ENCODE data around the gene CFAP69.
"Not testable (repeated sequence)": the region's sequence is repeated elsewhere in the genome, so short reads cannot be mapped to it uniquely, and the experiment has no call there.

CFAP69 gene

DNA sequence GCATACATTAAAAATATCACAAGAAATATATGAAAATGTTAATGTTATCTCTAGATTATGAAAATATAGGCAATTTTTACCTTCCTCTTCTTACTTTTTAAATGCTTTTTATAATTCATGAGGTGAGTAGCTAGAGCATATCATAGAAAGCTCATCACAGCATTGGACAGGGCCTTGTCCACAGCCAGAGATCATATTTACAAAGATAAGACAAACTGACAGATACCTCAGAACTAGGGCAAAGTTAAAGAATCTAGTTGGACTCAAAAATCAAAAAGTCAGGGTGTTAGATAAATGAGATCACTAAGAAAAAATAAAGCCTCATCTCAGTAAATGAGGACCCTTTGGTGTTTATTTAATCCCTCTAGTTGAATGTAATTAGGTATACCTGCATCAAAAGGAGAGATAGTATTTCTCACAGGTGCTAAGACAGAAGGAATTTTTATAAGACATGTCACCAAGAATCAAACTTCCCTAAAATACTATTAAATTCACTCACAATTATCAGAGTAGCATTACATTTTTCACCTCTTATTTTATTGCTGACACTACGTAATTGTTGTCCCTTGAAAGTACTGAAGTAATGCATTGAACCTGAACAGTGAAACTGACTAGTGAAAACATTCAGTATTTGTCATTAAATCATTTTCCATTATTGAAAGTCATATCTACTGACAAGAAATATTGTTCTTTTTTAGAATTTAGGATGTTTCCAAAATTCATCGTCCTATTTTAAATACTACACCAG, 25.6 kb downstream of the CFAP69 start:
- no peak for DNase-seq (ENCODE audit: low read depth)

- DNase-seq (ENCODE audit: low read depth): no peak
Observed at GRCh38 chr7:90271753-90272152, 26.8 kb downstream of the CFAP69 start.

GRCh38 chr7:90272242-90272641, 27.3 kb downstream of the CFAP69 start:
- no peak for DNase-seq (ENCODE audit: low read depth)

GRCh38 chr7:90274161-90274560, 29.2 kb downstream of the CFAP69 start:
- no peak for DNase-seq (ENCODE audit: low read depth)

- DNase-seq (ENCODE audit: low read depth): no peak
Observed at GRCh38 chr7:90276033-90276728, 31.2 kb downstream of the CFAP69 start.

GRCh38 chr7:90288154-90288553, 43.2 kb downstream of the CFAP69 start:
- DNase-seq (ENCODE audit: low read depth): no peak

- DNase-seq (ENCODE audit: low read depth): no peak
Observed at GRCh38 chr7:90290244-90291113, 45.5 kb downstream of the CFAP69 start.

- DNase-seq (ENCODE audit: low read depth): no peak
Observed at GRCh38 chr7:90298145-90299038, 53.4 kb downstream of the CFAP69 start.

GRCh38 chr7:90303241-90303640, 58.3 kb downstream of the CFAP69 start:
- DNase-seq (ENCODE audit: low read depth): no peak

DNA sequence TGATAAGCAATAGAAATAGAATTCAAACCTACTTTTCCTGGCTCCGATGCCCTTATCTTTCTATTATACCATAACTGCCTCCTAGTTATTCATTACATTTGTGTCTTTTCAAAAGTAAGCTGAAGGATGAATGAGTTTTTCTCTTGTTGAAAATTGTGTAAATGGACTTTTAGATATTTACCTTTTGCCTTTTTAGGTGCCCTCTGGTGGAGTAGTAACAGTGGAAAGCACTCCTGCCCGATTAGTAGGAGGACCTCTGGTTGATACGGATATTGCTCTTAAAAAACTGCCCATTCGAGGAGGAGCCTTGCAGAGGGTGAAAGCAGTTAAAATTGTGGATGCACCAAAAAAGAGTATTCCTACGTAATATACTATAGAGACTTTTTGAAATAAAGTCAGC, 64.9 kb downstream of the CFAP69 start:
- no peak for DNase-seq (ENCODE audit: low read depth)

DNA sequence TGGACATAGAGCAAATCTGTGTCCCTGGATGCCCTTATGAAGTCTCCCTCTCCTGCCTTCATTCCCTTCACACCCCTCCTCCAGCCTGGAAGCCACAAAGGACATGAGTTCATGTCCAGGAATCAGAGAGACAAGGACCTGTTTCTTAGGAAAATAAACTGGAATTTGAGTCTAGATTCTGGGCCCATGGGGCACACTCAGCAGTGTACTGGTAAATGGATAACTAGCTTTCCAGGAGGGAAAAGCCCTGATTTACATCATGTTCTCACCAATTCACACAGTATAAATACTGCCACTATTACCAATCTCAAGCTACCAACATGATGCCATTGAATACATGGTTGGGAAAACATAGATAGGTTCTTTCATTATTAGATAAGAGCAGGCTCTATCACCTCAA, 66.2 kb downstream of the CFAP69 start:
- no peak for DNase-seq (ENCODE audit: low read depth)

- DNase-seq (ENCODE audit: low read depth): no peak
Observed at GRCh38 chr7:90312745-90313144, 67.8 kb downstream of the CFAP69 start.

DNA sequence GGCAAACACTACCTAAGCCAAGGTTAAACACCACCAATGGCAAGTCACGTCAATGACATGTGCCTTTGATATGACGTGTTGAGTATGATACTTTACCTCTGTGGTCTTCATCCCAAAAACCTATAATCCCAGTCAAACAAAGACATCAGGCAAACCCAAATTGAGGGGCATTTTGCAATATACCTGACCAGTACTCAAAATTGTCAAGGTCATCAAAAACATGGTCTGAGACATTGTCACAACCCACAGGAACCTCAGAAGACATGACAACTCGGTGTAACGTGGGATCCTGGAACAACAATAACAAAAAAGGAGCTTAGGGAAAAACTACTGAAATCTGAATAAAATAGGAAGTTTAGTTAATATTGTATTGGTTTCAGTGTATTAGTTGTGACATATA, 68.9 kb downstream of the CFAP69 start:
- no peak for DNase-seq (ENCODE audit: low read depth)

GRCh38 chr7:90320014-90320413, 75.0 kb downstream of the CFAP69 start:
- no peak for DNase-seq (ENCODE audit: low read depth)

DNA sequence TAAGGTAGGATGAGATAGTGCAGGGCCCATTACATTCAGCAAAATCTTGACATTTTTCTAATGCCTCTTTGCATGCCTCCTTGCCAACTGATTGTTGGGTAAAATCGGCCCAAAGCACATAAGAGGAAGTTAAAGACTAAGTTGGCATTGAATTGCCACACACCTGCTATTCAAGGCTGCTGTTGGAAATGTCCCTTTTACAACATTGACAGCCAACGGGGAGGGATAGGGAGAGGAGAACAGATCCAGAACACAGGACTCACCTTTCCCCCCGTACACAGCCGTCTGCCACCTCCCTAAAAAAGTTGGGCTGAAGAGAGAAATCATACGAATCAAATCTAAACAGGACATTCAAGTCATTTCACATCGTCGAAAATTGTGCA, 75.4 kb downstream of the CFAP69 start:
- no peak for DNase-seq (ENCODE audit: low read depth)

- DNase-seq (ENCODE audit: low read depth): no peak
Observed at GRCh38 chr7:90320801-90321494, 76.0 kb downstream of the CFAP69 start, which contains the start of gene FAM237B. Gene FAM237B (minus strand): TSS chr7:90321304. CDS start chr7:90319748, 1,556 bp downstream.

DNA sequence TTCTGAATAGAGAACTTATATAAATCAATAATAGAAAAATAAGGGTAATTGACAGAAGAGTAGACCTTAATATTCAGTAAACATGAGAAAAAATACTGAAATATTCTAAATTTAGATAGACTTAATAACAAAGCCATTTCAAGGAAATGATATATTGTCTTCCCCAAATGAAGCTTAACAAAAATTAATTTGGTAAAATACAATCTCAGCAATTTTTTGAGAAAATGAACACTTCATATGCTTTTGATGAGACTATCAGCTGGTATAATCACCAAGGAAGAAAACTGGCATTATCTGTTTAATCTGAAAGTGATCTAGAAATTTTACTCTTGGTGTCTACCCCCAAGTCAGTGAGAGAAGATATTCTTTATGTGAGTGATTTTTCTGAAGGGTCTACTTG, 77.9 kb downstream of the CFAP69 start:
- no peak for DNase-seq (ENCODE audit: low read depth)

DNA sequence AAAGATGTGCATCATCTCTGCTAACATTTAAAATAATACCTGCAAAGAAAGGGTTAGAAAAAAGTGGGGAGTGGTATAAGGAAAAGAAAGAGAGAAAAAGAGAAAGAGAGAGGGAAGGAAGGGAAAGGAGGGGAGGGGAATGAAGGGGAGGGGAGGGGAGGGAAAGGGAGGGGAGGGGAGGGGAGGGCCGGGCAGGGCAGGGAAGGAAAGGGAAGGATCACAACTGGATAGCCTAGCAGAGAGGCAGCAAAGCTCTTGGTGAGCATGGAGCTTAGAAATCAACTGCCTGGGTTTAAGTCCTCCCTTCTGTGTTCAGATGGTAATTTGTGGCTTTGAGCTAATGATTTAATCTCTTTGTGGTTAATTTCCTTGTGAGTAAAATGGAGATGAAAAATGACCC, 81.5 kb downstream of the CFAP69 start:
- no peak for DNase-seq (ENCODE audit: low read depth)

GRCh38 chr7:90334193-90334843, 89.3 kb downstream of the CFAP69 start:
- DNase-seq (ENCODE audit: low read depth): no peak

GRCh38 chr7:90334926-90335325, 90.0 kb downstream of the CFAP69 start:
- DNase-seq (ENCODE audit: low read depth): not testable (repeated sequence)

Data from activated T-cell treated with anti-CD3 and anti-CD28 coated beads for 1 hour (primary cell).